Esophagus mucosa (tissue), 1 donor: ENCODE data around the gene HYAL2. TPM values are rescaled to one million over a fixed set of nuclear protein-coding genes. Genes with fewer than 3 reads are reported as not detected.
A peak's percentile ranks its signal among the peaks of the same experiment; 100 is the strongest.
"Not testable (repeated sequence)": the region's sequence is repeated elsewhere in the genome, so short reads cannot be mapped to it uniquely, and the experiment has no call there.

ENCODE experiments used
- ATAC-seq: fragments of 200-7000 bp; cut with Tn5 transposase; one replicate; pipeline ENCODE4 v1.9.1; 2020
- total RNA-seq: library from RNA; stranded (reverse); gene quantifications from one replicate; pipeline ENCODE4 v1.2.4, GENCODE V29; 2023
- donor health status: DM: yes; HTN: yes; CAD: no.

The HYAL2 gene
- total RNA-seq, 1 donor from 2014 or later: 30.7 TPM

DNA sequence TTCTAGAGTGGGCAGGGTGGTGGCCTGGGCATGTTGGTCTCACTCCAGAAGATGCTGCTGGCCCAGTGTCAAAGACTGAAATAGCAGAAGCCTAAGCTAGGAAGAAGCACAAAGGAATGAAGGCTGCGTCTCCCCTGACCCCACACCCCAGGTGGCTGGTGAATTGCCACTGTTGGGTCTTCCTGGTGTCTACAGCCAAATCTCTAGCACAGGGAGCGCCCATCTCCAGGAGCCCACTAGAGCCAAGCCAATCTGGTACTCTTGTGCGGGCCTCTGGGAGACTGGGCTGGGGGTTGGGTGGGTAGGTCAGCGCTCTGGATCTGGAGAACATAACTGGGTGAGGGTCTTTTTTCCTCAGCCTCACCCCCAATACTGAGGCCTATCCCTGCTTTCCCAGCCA lies 4.6 kb upstream of the HYAL2 start:
- ATAC-seq: no peak

DNA sequence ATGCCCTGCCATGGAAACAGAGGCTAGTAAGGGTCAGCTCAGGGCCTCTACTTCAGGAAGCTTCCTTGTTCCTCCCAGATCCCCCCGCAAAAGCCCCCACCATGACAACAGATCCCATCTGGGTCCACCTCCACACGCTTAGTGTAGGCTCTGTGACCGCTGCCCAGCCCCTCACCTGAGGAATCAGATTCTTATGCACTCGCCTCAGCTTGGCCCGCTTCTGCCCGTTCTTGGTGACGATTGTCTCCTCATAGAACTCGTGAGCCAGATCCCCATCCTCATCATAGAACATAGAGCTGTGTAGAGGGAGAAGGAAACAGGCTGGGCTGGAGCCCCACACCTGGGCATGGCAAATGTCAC lies 3.6 kb upstream of the HYAL2 start:
- ATAC-seq: no peak

DNA sequence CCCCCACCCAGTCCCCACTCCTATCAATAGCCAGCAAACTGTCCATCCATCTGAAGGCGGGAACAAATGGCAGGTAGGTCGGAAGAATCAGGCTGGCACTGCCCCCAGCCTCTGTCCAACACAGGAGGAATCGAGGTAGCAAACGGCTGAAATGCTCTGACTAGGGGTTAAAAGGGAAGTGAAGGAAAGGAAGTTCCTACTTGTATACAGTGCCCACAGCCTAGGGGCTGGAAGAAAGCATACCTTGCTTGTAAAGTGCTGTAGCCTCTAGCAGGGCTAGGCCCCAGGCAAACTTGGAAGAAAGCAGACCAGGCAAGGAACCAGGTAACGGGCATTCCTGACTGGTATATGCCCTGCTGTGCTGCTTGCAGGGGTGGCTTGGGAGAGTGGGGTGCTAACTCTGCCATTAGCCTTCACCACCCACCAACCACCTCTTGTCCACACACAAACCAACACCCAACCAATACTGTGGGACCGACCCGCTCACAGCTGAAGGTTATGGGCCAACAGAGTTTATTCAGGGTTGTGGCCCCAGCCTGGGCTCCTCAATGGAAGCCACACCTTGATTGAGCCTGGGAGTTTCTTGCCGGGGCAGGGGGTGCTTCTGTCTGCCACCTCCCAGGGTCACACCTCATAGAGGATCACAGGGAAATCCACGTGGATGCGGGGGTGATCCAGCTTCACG lies 3.1 kb upstream of the HYAL2 start:
- ATAC-seq: no peak

DNA sequence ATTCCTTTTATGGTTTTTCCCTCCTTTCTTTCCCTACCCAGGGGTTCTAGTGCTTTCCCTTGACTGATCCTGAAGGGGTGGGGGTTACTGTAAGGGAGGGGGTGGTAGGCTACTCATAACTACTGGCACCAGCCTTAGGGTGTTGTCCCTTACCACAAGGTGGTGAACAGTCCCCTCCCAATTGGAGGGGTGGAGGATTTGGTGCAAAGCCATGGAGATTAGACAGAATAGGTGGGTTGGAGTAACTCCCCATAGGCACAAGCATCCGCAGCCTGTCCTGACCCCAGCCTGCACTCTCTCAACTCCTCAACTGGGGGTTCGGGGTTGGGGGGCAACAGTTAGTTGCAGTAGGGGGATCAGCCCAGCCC lies 2.6 kb upstream of the HYAL2 start:
- no peak for ATAC-seq

DNA sequence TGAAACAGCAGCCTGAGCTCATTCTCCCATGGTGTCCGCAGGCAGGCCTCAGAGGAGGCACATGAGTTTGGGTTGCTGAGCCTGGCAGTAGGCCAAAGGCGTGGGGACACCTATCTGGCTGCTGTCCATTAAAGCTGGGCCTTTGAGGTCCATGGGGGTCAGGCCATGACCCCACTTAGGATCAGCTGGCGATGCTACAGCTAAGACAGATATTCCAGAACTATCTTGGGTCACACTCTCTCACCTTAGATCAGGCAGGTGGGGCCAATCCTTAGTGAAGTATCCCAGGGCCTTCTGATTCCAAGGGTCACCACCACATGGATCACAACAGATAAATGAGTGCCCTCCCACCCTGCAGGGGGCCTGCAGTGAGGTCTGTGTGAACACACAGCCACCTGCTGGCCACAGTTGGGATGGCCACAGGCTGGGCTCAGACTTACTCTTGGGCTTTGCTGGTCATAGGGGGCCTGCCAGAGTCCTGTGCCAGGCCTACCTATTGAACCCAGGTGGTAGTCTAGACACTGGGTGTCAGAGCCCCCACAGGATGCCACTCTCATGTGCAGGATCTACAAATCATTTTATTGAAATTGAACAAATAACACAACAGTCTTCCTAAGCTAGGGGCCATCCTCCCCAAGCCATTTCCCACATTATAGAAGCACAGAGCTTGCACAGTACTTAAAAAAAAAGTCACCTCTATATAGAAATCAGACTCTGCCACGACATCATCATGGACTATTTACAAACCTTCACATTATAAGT lies 2.0 kb upstream of the HYAL2 start:
- peak; percentile 6 for ATAC-seq

DNA sequence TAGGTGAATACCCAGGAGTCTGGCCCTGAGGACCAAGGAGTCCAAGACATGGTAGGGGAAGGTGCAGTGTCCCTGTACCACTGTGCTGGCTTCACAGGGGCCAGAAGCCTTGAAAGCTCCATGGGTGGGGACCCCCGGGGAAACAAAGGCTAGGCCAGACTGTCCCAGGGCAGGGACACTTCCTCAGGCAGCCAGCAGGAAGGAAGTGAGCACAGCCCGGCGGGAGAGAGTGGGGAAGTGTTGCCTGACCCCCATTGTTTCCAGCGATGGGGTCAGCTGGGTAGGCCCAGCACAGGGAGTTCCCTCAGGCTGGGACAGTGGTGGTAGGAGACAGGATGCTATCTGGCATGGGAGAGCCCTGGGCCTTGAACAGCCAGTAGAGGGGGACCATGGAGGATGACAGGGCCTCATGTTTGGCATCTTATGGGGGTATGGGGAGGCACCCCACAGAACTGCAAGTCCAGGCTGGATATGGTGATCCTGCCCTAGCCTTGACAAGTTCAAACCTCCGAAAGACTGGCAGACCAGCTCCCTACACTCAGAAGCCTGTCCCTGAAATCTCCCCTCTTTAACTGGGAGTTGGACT lies 1.2 kb upstream of the HYAL2 start:
- ATAC-seq: no peak

DNA sequence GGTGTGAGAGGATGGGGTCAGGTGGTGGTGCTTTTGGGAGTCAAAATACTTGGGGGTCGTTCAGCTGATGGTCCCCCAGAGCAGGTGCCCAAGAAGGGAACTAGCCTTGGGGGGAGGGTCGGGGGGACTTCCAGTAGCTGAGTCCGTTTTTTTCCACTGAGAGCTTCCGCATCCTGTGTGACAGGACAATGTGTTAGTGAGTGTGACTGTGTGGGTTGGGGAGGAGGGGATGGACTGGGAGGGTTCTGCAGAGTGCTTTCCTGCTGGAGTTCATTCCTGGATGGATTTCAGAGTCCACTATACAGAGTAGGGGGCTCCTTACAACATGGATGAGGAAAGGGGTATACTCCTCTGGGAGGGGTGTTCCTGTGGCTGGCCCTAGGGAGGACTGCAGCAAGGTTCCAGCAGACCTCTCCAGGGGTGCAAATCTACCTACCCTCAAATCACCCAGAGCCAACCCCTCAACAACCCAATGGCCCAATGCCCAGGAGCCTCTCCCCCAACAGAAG lies 601 bp upstream of the HYAL2 start:
- ATAC-seq: no peak

DNA sequence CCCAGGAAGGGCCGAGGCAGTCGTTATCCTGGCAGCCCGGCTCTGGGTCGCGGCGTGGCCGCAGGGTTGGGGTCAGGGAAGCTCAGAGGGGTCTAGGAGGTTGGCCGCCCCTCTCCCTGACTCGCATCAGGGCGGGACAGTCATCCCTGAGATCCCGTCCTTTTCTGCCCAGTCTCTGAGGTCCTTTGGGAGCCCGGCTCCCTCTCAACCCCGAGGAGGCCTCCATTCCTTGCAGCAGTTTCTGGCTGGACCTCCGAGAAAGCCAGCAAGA lies 495 bp downstream of the HYAL2 start:
- no peak for ATAC-seq

DNA sequence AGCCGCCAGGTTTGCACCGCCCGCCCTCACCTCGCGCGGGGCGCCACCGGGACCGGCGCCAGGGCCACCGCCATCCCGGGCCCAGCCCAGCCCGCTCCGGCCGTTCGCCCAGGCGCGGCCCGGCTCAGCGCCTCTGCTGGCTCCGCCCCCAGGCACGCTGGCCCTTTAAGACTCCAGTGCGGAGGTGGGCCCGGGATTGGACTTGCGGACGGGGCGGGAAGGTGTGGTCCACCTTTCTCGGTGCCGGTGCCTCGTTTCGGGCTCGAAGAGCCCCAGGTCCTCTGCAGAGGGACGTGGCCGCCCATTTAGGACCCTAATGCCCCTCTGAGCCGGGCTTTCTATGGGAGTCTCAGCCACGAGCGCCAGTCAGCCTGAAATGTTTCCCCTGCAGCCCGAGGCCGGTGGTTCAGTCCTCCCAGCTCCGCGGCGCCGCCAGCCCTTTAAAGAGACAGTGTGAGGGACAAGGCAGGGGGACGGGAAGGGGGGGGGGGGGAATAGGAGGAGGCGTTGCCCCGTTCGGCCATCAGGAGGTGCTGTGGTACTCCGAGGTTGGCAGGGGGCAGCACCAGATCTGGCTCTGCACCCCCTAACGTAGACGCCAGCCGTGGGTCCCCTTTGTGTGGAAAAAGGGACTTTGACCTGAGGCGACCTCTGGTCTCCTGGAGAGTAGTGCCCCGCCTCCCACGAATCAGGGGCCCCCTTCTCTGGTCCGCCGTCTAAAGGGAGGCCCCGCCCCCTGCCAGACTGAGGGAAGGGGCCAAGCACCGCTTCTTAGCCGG lies 1.0 kb downstream of the HYAL2 start:
- ATAC-seq: peak; percentile 56

DNA sequence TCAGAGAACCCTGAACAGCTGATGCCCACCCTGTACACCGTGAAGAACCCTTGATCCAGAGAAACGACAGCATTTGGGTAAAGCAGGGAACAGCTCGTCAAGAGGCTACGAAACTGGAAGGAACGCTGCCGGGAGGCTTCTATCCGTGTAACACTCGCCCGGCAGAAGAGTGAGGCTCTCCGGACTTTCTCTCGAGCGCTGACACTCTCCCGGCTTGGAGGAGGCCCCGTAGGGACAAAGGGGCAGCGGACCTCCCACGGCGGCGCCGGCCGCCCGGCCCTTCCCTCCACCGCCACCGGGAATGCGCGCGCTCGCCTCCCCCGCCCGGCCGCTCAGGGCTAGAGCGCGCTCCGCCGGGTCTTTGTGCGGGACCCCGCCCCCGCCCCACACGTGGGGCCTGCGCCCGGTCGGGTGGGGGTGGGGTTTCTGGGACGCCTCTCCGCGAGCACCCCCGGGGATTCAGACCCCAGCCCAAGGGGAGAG lies 1.7 kb downstream of the HYAL2 start:
- peak; percentile 43 for ATAC-seq

DNA sequence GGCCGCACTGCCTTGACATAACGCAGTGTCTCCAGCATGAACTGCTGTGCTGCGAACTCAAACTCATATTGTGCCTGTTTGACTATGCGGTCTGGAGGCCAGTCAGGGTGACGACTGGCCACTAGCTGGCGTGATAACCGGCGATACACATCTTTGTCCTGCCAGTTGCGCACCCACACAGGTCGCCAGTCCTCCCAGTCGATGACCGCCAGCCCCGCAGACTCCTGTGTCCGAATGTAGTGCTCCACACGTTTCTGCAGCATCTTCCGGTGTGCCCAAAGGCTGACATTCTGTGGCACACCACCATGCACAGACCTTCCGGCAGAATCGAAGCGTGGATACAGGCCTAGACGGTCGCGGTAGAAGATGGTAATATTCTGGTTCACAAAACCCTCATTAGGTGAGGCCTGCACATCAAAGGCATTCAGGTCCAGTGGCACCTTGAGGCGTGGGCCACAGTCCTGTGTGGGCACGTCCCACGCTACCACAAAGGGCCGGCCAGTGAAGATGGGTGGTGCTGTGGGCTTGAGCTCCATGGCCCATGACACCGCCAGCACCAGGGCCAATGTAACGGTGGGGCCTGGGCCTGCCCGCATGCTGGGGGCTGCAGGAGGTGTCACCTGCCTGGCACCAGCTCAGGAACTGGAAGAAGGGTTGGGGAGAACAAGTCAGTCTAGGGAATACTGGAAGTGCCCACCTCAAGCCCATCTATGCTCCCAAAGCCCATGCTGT lies 2.5 kb downstream of the HYAL2 start:
- ATAC-seq: no peak

DNA sequence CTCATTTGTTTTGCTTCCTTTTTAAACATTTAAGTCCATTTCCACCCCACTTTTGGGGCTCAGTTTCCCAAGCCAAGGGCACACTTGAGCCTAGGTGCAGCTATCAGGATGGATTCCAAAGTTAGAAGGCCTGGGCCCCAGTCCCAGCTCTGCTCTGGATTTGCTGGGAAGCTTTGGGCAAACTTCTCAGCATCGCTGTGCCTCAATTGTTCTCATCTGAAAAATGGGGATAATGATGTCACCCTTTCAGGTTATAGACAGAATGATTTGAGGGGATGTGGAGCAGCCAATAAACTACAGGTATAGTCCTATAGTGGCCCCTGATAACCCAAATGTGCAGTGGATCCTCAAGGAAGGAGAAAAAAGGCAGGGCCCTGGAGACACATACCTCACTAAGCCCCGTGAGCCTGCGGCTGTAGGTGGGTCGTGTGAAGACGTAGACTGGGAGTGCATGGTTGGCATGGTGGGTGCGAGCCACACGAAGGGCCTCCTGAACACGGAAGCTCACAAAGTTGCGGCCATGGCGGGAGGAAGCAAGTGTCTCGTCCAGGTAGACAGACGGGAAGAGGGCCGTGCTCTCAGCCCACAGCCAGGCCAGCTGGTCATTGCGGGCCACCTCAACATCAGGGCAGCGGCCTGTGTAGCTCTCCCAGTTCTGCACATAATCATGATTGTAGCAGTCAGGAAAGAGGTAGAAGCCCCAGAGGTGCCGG lies 3.2 kb downstream of the HYAL2 start:
- no peak for ATAC-seq

DNA sequence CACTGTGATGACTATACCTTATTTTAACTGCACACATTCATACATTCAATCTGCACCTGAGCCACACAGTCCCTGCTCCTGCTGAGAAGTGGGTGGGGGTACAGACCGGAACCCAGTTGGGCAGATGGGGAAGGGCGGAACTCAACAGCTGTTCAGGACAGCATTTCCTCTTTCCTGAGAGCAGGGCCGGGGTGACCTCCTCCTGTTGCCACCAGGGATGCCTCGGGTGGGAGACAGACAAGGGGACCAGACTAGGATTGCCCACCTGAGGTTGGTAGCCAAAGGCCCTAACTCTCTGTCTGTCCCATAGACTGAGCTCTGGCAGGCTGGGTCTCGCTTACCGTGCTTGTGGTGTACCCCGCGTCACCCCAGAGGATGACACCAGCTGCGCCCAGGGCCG lies 3.9 kb downstream of the HYAL2 start:
- ATAC-seq: no peak

DNA sequence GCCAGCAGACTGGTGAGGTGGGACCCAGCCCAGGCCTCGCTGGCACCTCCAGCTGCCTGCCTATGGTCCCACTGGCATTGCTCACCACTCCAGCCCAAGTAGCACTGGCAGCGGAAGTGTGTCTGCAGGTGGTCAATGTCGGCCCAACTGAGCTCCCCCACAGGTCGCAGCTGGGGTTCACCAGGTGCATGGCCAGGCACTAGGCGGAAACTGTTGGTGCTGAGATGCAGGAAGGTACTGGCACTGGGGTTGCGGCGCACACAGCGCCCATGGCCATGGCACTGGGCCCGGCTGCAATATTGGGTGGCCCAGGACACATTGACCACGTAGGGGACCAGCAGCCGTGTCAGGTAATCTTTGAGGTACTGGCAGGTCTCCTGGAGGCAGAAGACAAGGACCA lies 4.4 kb downstream of the HYAL2 start:
- no peak for ATAC-seq

DNA sequence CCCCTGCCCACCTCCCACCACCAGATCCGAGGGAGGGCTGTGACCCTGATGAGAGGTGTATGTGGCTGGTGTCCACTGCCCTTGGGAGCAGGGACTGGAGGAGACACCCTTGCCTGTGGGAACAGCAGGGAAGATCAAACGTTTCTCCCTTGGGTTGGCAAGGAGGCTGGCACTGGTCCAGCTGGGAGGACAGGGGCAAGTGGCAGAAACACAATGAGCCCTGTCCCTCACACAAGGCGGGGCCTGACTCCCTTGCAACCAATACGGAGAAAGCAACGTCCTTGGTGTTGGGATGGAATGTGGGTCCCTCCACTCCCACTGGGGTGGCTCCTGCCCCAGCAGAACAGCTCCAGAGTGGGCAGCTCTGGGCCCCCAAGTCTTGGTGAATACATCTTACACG lies 5.2 kb downstream of the HYAL2 start:
- peak; percentile 8 for ATAC-seq

DNA sequence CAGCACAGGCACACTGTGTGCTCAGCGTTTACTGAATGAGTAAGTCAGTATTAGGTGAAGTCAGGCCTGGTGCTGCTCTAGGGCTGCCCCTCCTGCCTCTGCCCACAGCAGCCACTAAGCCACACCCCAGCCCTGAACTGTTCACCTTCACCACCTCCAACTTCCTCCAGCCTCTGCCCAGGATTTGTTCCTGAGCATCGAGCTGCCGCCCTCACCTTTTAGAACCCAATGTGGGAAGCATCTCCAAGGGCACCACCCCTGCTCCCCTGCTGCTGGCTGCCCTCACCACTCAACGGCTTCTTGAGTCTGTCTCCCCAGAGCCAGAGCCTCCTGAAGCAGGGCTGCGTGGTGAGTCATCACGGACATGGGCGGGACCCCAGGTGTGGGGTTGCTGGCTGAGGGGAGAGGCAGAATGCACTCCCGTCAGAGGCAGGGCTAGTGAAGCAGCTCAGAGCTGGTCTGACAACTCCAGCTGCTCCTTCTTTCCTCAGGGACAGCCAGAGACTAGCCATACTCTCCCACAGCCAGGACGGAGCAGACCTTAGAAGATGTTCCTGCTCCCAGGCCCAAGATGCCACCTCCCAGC lies 5.8 kb downstream of the HYAL2 start:
- ATAC-seq: peak; percentile 87

DNA sequence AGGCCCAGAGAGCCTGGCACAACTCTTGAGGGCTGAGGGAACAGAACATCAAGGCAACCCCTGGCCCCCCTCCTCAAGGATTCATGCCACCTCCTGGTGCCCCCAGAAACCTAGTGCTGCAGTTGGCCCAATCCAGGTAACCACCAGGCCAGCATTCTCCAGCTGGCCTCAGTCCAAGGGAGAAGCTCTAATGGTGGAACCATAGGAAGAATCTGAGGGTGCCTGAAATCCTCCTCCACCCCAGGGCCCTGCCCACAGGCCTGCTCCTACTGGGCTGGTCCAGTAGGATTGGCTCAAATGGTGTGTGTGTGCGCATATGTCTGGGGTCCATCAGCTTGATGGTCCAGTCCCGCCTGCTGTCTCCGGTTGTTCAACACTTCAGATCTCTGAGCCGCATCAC lies 7.7 kb downstream of the HYAL2 start:
- ATAC-seq: no peak

DNA sequence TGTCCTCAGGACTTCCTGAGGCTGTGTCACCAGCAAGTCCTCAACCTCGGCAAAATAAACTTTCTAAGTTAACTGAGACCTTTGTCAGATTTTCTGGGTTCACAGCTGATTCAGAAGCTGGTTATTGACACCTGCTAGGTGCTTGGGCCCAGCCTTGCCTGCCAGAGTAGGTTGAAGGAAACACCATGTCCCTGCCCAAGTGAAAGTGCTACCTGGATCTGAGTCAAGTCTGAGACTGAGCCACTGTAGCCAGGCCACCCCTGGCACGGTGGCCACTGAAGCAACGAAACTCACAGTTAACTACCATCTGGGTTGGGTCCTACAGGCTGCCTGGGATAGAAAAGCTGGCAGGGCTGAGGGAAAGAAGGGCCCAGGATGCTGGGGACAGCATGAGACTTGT lies 8.2 kb downstream of the HYAL2 start:
- ATAC-seq: no peak

DNA sequence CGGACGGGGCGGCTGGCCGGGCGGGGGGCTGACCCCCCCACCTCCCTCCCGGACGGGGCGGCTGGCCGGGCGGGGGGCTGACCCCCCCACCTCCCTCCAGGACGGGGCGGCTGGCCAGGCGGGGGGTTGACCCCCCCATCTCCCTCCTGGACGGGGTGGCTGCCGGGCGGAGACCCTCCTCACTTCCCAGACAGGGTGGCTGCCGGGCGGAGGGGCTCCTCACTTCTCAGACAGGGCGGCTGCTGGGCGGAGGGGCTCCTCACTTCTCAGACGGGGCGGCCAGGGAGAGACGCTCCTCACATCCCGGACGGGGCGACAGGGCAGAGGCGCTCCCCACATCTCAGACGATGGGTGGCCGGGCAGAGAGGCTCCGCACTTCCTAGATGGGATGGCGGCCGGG lies 10.5 kb downstream of the HYAL2 start:
- ATAC-seq: not testable (repeated sequence)

DNA sequence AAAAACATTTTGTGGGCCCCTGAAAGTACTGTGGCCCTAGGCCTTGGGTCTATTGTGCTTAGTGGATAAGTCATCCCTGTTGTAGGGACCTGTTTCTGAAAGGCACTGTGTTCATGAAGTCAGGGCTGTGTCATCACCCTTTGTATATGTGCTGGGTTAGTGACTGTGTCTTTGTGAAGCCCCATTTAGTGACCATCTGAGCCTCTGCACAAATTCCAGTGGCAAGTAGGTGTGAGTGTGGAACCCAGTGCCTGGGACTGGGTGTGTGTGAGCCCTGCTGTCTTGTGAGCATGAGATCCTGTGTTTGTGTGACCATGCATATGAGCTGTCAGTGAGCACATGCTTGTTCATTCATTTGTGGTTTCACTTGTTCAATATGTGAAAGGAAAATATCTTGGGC lies 17.9 kb downstream of the HYAL2 start:
- no peak for ATAC-seq

DNA sequence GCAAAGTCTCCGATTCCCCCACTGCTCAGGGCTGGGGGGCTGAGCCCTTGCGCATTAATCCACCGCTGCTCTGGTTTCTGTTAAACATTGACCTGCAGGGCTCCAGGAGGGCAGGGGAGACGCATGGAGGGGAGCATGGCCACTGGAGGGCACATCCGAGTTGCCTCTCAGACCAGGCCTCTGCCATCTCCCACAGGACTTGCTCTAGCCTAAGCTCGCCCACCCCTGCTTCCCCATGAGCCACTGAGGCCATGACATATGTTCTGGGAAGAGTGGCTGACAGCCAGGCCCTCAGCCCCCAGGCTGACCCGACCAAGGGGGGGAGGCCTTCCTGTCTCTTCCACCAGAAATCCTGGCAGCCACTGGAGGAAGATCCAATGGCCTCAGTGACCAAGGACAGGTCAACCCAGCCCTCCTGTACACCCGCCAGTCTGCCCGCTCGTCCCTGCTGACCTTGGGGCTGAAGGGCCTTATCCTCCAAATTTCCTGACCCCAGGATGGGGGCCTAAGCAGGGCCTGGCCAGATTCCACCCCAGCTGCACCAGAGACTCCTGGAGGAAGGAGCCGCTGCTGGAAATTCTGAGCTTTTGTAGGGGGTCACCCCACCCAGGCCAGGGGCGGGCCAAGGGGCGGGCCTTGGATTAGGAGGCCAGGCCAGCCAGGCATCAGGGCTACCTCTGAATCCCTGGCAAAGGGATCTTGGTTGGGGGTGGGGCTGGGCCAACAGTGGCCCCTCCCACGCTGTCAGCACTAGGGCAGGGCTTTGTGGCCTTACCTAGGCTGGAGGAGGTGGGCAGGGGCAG lies 19.3 kb downstream of the HYAL2 start, which contains the start of gene HYAL1:
Gene HYAL1, minus strand, starts transcription at position 562 of the 803 bp plus-strand sequence. CDS start 618 bp downstream, outside the sequence.
- peak; percentile 9 for ATAC-seq
